Fibroblast of lung (primary cell): ENCODE measurements around the gene EEIG1. TPM values are rescaled to one million over a fixed set of nuclear protein-coding genes. Genes with fewer than 3 reads are reported as not detected.

ENCODE experiments used
- DNase-seq, 2 donors: peaks; one replicate each; pipeline versions ENCODE4 v3.0.0 to v3.0.0-alpha.2; 2010; ENCODE audit warnings: low read depth in 2 of 2
- H2AFZ ChIP-seq: 2 replicates; pipeline ENCODE4 v1.5.1; 2012; ENCODE audit warnings: low read length, control low read depth, inconsistent platforms
- H3K27ac ChIP-seq: 2 replicates; pipeline ENCODE4 v1.5.1; 2011; ENCODE audit warnings: low read length, control low read depth; ENCODE audit not compliant: insufficient read depth
- H3K27me3 ChIP-seq: 2 replicates; pipeline ENCODE4 v1.5.1; 2011; ENCODE audit warnings: mild to moderate bottlenecking, low read length; ENCODE audit not compliant: control insufficient read depth, insufficient read depth
- H3K36me3 ChIP-seq: 2 replicates; pipeline ENCODE4 v1.5.1; 2011; ENCODE audit warnings: low read length; ENCODE audit not compliant: control insufficient read depth, insufficient read depth
- H3K4me1 ChIP-seq: 2 replicates; pipeline ENCODE4 v1.5.1; 2011; ENCODE audit warnings: low read length; ENCODE audit not compliant: control insufficient read depth, insufficient read depth; ENCODE audit errors: extremely low read depth
- H3K4me2 ChIP-seq: 2 replicates; pipeline ENCODE4 v1.5.1; 2011; ENCODE audit warnings: low read length, control low read depth; ENCODE audit not compliant: insufficient read depth; ENCODE audit errors: extremely low read depth
- H3K4me3 ChIP-seq, 4 experiments: fragments of 200-600 bp in 1 of 4; sonication (generic) in 1 of 4; replicated peaks in 1 of 4; 2 replicates each; pipeline ENCODE4 v1.5.1; 2011 to 2016; ENCODE audit warnings: low read length in 4 of 4, low read depth in 3 of 4, mild to moderate bottlenecking in 3 of 4, control low read depth in 2 of 4, inconsistent platforms in 1 of 4, mixed read lengths in 1 of 4; ENCODE audit not compliant: insufficient read depth in 1 of 4; ENCODE audit errors: control extremely low read depth in 1 of 4
- H3K79me2 ChIP-seq: 2 replicates; pipeline ENCODE4 v1.5.1; 2012; ENCODE audit warnings: mild to moderate bottlenecking, low read length, inconsistent platforms; ENCODE audit not compliant: control insufficient read depth, insufficient read depth
- H3K9ac ChIP-seq: 2 replicates; pipeline ENCODE4 v1.5.1; 2011; ENCODE audit warnings: mild to moderate bottlenecking, low read length, control low read depth; ENCODE audit not compliant: insufficient read depth
- H3K9me3 ChIP-seq: 2 replicates; pipeline ENCODE4 v1.5.1; 2012; ENCODE audit warnings: low read depth, low read length; ENCODE audit not compliant: control insufficient read depth, insufficient read depth
- H4K20me1 ChIP-seq: 2 replicates; pipeline ENCODE4 v1.5.1; 2011; ENCODE audit warnings: low read length; ENCODE audit not compliant: control insufficient read depth, insufficient read depth; ENCODE audit errors: extremely low read depth
- CTCF ChIP-seq, 2 donors: IDR thresholded peaks in 1 of 2; conservative IDR thresholded peaks in 1 of 2; 1 replicate in 1 of 2; 2 replicates in 1 of 2; pipeline ENCODE4 v1.5.1; 2011 to 2012; ENCODE audit warnings: low read length in 2 of 2, control low read depth in 1 of 2, inconsistent platforms in 1 of 2, low read depth in 1 of 2, mild to moderate bottlenecking in 1 of 2
- EZH2 ChIP-seq: IDR thresholded peaks from 2 replicates; pipeline ENCODE4 v1.5.1; 2012; ENCODE audit warnings: low read length, control low read depth, mild to moderate bottlenecking; ENCODE audit errors: missing control alignments
- polyA plus RNA-seq, 2 donors: library from polyadenylated mRNA; depleted of rRNA in 1 of 2; stranded (reverse) in 1 of 2; unstranded in 1 of 2; fragments of >200 nt; gene quantifications; 2 replicates each; pipeline ENCODE4 v1.2.1, GENCODE V29; 2011 to 2012; ENCODE audit warnings: missing spikeins in 1 of 2
- total RNA-seq: library from RNA; depleted of rRNA; stranded (reverse); fragments of >200 nt; gene quantifications from 2 replicates; pipeline ENCODE4 v1.2.1, GENCODE V29; 2014

EEIG1 gene
- total and polyA plus RNA-seq, 2 donors (not counting 1 experiment from before 2014, with no cell fraction given), result 12.8 to 13.2 TPM

GRCh38 chr9:127950513-127951289, 30.1 kb downstream of the EEIG1 start:
- H4K20me1 ChIP-seq, result no peaks in the 10 kb centered on the region
- peaks cover 1% of the 10 kb centered on the region for H3K79me2 ChIP-seq
- H3K9ac ChIP-seq, result no peak overlapping the region
- no peak overlapping the region for H3K27ac ChIP-seq
- H3K9me3 ChIP-seq, result no peaks in the 10 kb centered on the region
- no peak for DNase-seq
- peaks cover 2% of the 10 kb centered on the region for H3K4me1 ChIP-seq
- no peak overlapping the region for H3K4me3 ChIP-seq
- H3K27me3 ChIP-seq, result no peaks in the 10 kb centered on the region
- H3K4me2 ChIP-seq, result no peak overlapping the region
- no peak overlapping the region for H2AFZ ChIP-seq
- peaks cover 3% of the 10 kb centered on the region for H3K36me3 ChIP-seq
- TF ChIP-seq EZH2 (no peak), CTCF (conservative IDR thresholded peaks at IDR 0.05 in 1 of 2, IDR thresholded peaks at IDR 0.05 in 1 of 2; ENCODE audit: low read depth in 1 of 2, low read length in 2 of 2) (no peak)

- DNase-seq, result no peak
- H3K36me3 ChIP-seq, result peaks cover 3% of the 10 kb centered on the region
- no peak for TF ChIP-seq EZH2
- TF ChIP-seq CTCF (conservative IDR thresholded peaks at IDR 0.05 in 1 of 2, IDR thresholded peaks at IDR 0.05 in 1 of 2; ENCODE audit: low read depth in 1 of 2, low read length in 2 of 2), result no peak
- no peak overlapping the region for H3K9ac ChIP-seq
- H3K27ac ChIP-seq, result no peak overlapping the region
- no peaks in the 10 kb centered on the region for H3K27me3 ChIP-seq
- H3K4me3 ChIP-seq, result no peak overlapping the region
- no peaks in the 10 kb centered on the region for H4K20me1 ChIP-seq
- H3K4me2 ChIP-seq, result no peak overlapping the region
- no peaks in the 10 kb centered on the region for H3K9me3 ChIP-seq
- H2AFZ ChIP-seq, result no peak overlapping the region
- no peaks in the 10 kb centered on the region for H3K4me1 ChIP-seq
- H3K79me2 ChIP-seq, result no peaks in the 10 kb centered on the region
Measured at GRCh38 chr9:127949827-127950512, 30.8 kb downstream of the EEIG1 start.

GRCh38 chr9:127947841-127948710, 32.7 kb downstream of the EEIG1 start:
- TF ChIP-seq CTCF (conservative IDR thresholded peaks at IDR 0.05 in 1 of 2, IDR thresholded peaks at IDR 0.05 in 1 of 2; ENCODE audit: low read depth in 1 of 2, low read length in 2 of 2), result no peak
- TF ChIP-seq EZH2, result no peak

More at GRCh38 chr9:127947841-127948710, 32.7 kb downstream of the EEIG1 start:
- Histone ChIP-seq H3K4me3 (no peak overlapping the region), H3K9ac (no peak overlapping the region), H3K4me1 (no peaks in the 10 kb centered on the region), H3K79me2 (no peaks in the 10 kb centered on the region), H3K27me3 (no peaks in the 10 kb centered on the region), H3K9me3 (no peaks in the 10 kb centered on the region), H2AFZ (no peak overlapping the region), H3K36me3 (peaks cover 12% of the 10 kb centered on the region), H3K27ac (no peak overlapping the region), H3K4me2 (no peak overlapping the region), H4K20me1 (no peaks in the 10 kb centered on the region)
- no peak for DNase-seq
